GM19099 (cell line): ENCODE results near the gene CYP8B1.

Experiments
- POLR2A ChIP-seq: IDR thresholded peaks from 3 replicates; pipeline ENCODE4 v1.6.1; 2011; ENCODE audit warnings: low read depth; ENCODE audit not compliant: insufficient read length; ENCODE audit errors: extremely low read depth

The CYP8B1 gene

GRCh38 chr3:42875325-42876151 lies at the start of gene CYP8B1:
Gene CYP8B1, minus strand, starts transcription at chr3:42875879. Its CDS starts 63 bp downstream, at chr3:42875816.
- no peak for TF ChIP-seq POLR2A

GRCh38 chr3:42923606-42924005 lies 47.9 kb upstream of the CYP8B1 start:
- TF ChIP-seq POLR2A = no peak

GRCh38 chr3:42914771-42915515 lies 39.3 kb upstream of the CYP8B1 start:
- TF ChIP-seq POLR2A = no peak

GRCh38 chr3:42911551-42911950 lies 35.9 kb upstream of the CYP8B1 start:
- no peak for TF ChIP-seq POLR2A

- no peak for TF ChIP-seq POLR2A
These were observed 33.0 kb upstream of the CYP8B1 start for GRCh38 chr3:42908675-42909074.

- TF ChIP-seq POLR2A = no peak
These were observed 31.1 kb upstream of the CYP8B1 start for GRCh38 chr3:42906848-42907183.

GRCh38 chr3:42906070-42906847 lies 30.6 kb upstream of the CYP8B1 start, which contains the start of gene ZNF662:
Gene ZNF662, plus strand, starts transcription at chr3:42906142. Its CDS starts 1,973 bp downstream, at chr3:42908115.
- no peak for TF ChIP-seq POLR2A

- no peak for TF ChIP-seq POLR2A
These were observed 30.0 kb upstream of the CYP8B1 start for GRCh38 chr3:42905740-42906069.

GRCh38 chr3:42904076-42904475 lies 28.4 kb upstream of the CYP8B1 start:
- no peak for TF ChIP-seq POLR2A

- TF ChIP-seq POLR2A = no peak
These were observed 26.6 kb upstream of the CYP8B1 start for GRCh38 chr3:42902257-42902656.

- no peak for TF ChIP-seq POLR2A
These were observed 25.4 kb upstream of the CYP8B1 start for GRCh38 chr3:42901073-42901415.

GRCh38 chr3:42900226-42901072 lies 24.8 kb upstream of the CYP8B1 start:
- TF ChIP-seq POLR2A = no peak

GRCh38 chr3:42898896-42899675 lies 23.4 kb upstream of the CYP8B1 start:
- no peak for TF ChIP-seq POLR2A

GRCh38 chr3:42895580-42895868 lies 19.8 kb upstream of the CYP8B1 start:
- no peak for TF ChIP-seq POLR2A

- no peak for TF ChIP-seq POLR2A
These were observed 19.3 kb upstream of the CYP8B1 start for GRCh38 chr3:42894698-42895579.
